ENCODE data around the gene EGR1. TPM values are rescaled to one million over a fixed set of nuclear protein-coding genes. Genes with fewer than 3 reads are reported as not detected.

EGR1 gene
- total and polyA plus RNA-seq, 11 donors, result 4.0 to 133 (median 15.3) TPM

- TF ChIP-seq POLR2A (IDR thresholded peaks at IDR 0.05) (no peak), CTCF (IDR thresholded peaks at IDR 0.05) (no peak)
- Histone ChIP-seq H3K4me1 (peaks cover 0 to 5% (median 0%) of the 10 kb centered on the region in 12 donors), H3K36me3 (peaks cover 0 to 86% (median 80%) of the 10 kb centered on the region in 9 donors), H3K4me3 (no peak overlapping the region), H3K9me3 (no peaks in the 10 kb centered on the region), H3K27me3 (no peaks in the 10 kb centered on the region), H3K27ac (no peak overlapping the region)
- DNase-seq (no peak), ATAC-seq (no peak)
- 68 to 84% (median 74%) methylated on average over 3 of the region's 3 CpGs for WGBS, 4 donors
- intact Hi-C loops (cut with DNase I), result no loop called here
These were observed 50.4 kb downstream of the EGR1 start for GRCh38 chr5:138515556-138516245.

- intact Hi-C loops (cut with DNase I), result no loop called here
- Histone ChIP-seq H3K4me1 (peaks cover 0 to 16% (median 4%) of the 10 kb centered on the region in 12 donors), H3K4me3 (no peak overlapping the region), H3K27me3 (no peaks in the 10 kb centered on the region), H3K27ac (no peak overlapping the region), H3K36me3 (peaks cover 0 to 68% (median 64%) of the 10 kb centered on the region in 9 donors), H3K9me3 (no peaks in the 10 kb centered on the region)
- no peak for TF ChIP-seq CTCF (IDR thresholded peaks at IDR 0.05)
- no peak for TF ChIP-seq POLR2A (IDR thresholded peaks at IDR 0.05)
- no peak for DNase-seq
- no peak for ATAC-seq
- WGBS, 4 donors, result 92 to 97% (median 96%) methylated on average over 4 of the region's 4 CpGs
These were observed 52.2 kb downstream of the EGR1 start for GRCh38 chr5:138517437-138517836.

Other genes with a start within 250 kb of the EGR1 start
- gene GFRA3, start 190.9 kb upstream of the EGR1 start, total RNA-seq, result 1 to 10 TPM in 1 of 9 donors, under 1 TPM in 8; 0.35 to 1.3 (median 0.67) TPM
- gene GFRA3, start 190.9 kb upstream of the EGR1 start, polyA plus RNA-seq, result 1 to 10 TPM in 1 of 2 donors, under 1 TPM in 1; 0.40 to 1.1 TPM
- 1 to 10 TPM in 1 of 9 donors, under 1 TPM in 3, not detected in 5; 0.19 to 2.5 (median 0.58) TPM for gene CDC25C, start 133.7 kb upstream of the EGR1 start, total RNA-seq
- under 1 TPM in 1 of 2 donors, not detected in 1; 0.08 TPM for gene CDC25C, start 133.7 kb upstream of the EGR1 start, polyA plus RNA-seq
- 10 to 100 TPM; 21.5 to 41.0 (median 26.2) TPM for gene FAM53C, start 127.2 kb upstream of the EGR1 start, total RNA-seq
- gene FAM53C, start 127.2 kb upstream of the EGR1 start, polyA plus RNA-seq, result 10 to 100 TPM; 15.0 to 18.3 TPM
- gene KDM3B, start 112.8 kb upstream of the EGR1 start, total RNA-seq, result 10 to 100 TPM; 31.9 to 65.1 (median 52.6) TPM
- gene KDM3B, start 112.8 kb upstream of the EGR1 start, polyA plus RNA-seq, result 10 to 100 TPM; 17.0 to 18.2 TPM
- 10 to 100 TPM in 3 of 9 donors, 1 to 10 TPM in 6; 1.6 to 11.2 (median 6.2) TPM for gene REEP2, start 26.4 kb upstream of the EGR1 start, total RNA-seq
- 1 to 10 TPM; 2.8 to 3.9 TPM for gene REEP2, start 26.4 kb upstream of the EGR1 start, polyA plus RNA-seq
- 100 to 1,000 TPM in 1 of 9 donors, 10 to 100 TPM in 8; 52.4 to 116 (median 81.8) TPM for gene ETF1, start 77.8 kb downstream of the EGR1 start, total RNA-seq
- gene ETF1, start 77.8 kb downstream of the EGR1 start, polyA plus RNA-seq, result 100 to 1,000 TPM in 1 of 2 donors, 10 to 100 TPM in 1; 19.0 to 104 TPM
- gene HSPA9, start 109.9 kb downstream of the EGR1 start, total RNA-seq, result 100 to 1,000 TPM; 211 to 481 (median 313) TPM
- 100 to 1,000 TPM; 115 to 408 TPM for gene HSPA9, start 109.9 kb downstream of the EGR1 start, polyA plus RNA-seq